HepG2 (cell line): ENCODE data around the gene LITAFD. TPM values are rescaled to one million over a fixed set of nuclear protein-coding genes. Genes with fewer than 3 reads are reported as not detected.

ENCODE experiments used
- ARHGAP35 ChIP-seq: sonication (generic); formaldehyde crosslinking; IDR thresholded peaks from 2 replicates; pipeline ENCODE4 v1.9.0; 2022; ENCODE audit warnings: mild to moderate bottlenecking, inconsistent platforms, moderate library complexity, missing genetic modification reagents, borderline replicate concordance
- ASH2L ChIP-seq: fragments of 300-600, 200-600 bp; sonication (generic); IDR thresholded peaks from 2 replicates; pipeline ENCODE4 v1.7.0; 2017; ENCODE audit warnings: low read depth, mild to moderate bottlenecking, moderate library complexity, mixed read lengths, low read length; ENCODE audit not compliant: insufficient read length
- ATF7-NPFF ChIP-seq: sonication (generic); formaldehyde crosslinking; IDR thresholded peaks from 2 replicates; pipeline ENCODE4 v1.8.1; 2023; ENCODE audit warnings: mild to moderate bottlenecking, low read depth, missing genetic modification reagents, moderate library complexity
- BCL3 ChIP-seq: sonication (generic); formaldehyde crosslinking; IDR thresholded peaks from 2 replicates; pipeline ENCODE4 v1.5.1; 2020; ENCODE audit warnings: mild to moderate bottlenecking, missing genetic modification reagents, moderate library complexity
- FOSL1 ChIP-seq: sonication (generic); formaldehyde crosslinking; IDR thresholded peaks from 2 replicates; pipeline ENCODE4 v1.9.0; 2021; ENCODE audit warnings: missing genetic modification reagents, borderline replicate concordance
- ISX ChIP-seq: sonication (generic); formaldehyde crosslinking; conservative IDR thresholded peaks from 2 replicates; pipeline ENCODE4 v1.5.0; 2020; ENCODE audit warnings: missing genetic modification reagents
- JUNB ChIP-seq: sonication (generic); formaldehyde crosslinking; IDR thresholded peaks from 2 replicates; pipeline ENCODE4 v1.8.0; 2022; ENCODE audit warnings: missing genetic modification reagents, mild to moderate bottlenecking, borderline replicate concordance
- KLF12 ChIP-seq: sonication (generic); formaldehyde crosslinking; IDR thresholded peaks from 2 replicates; pipeline ENCODE4 v1.4.0; 2020; ENCODE audit warnings: missing genetic modification reagents, borderline replicate concordance
- MXI1 ChIP-seq: IDR thresholded peaks from 3 replicates; pipeline ENCODE4 v1.6.1; 2012; ENCODE audit warnings: low read depth, low read length, inconsistent platforms, borderline replicate concordance
- NKX3-1 ChIP-seq: sonication (generic); formaldehyde crosslinking; IDR thresholded peaks from 2 replicates; pipeline ENCODE4 v1.5.0; 2020; ENCODE audit warnings: missing genetic modification reagents
- PRPF4 ChIP-seq: fragments of 200-400 bp; formaldehyde crosslinking; IDR thresholded peaks from 2 replicates; pipeline ENCODE4 v1.6.1; 2016; ENCODE audit warnings: low read length, low read depth; ENCODE audit not compliant: poor library complexity, severe bottlenecking
- RELA ChIP-seq: sonication (generic); formaldehyde crosslinking; IDR thresholded peaks from 2 replicates; pipeline ENCODE4 v1.4.0; 2020; ENCODE audit warnings: missing genetic modification reagents
- RFX3 ChIP-seq: IDR thresholded peaks from 2 replicates; pipeline ENCODE4 v1.6.1; 2016; ENCODE audit warnings: missing biosample characterization, missing genetic modification reagents
- SOX5 ChIP-seq: IDR thresholded peaks from 2 replicates; pipeline ENCODE4 v1.6.1; 2016; ENCODE audit warnings: borderline replicate concordance
- SP2 ChIP-seq: sonication (generic); formaldehyde crosslinking; IDR thresholded peaks from 2 replicates; pipeline ENCODE4 v1.5.1; 2020; ENCODE audit warnings: mild to moderate bottlenecking, missing genetic modification reagents
- STAT5B ChIP-seq: sonication (generic); formaldehyde crosslinking; IDR thresholded peaks from 2 replicates; pipeline ENCODE4 v1.4.0; 2020; ENCODE audit warnings: missing genetic modification reagents
- YEATS2 ChIP-seq: sonication (generic); formaldehyde crosslinking; IDR thresholded peaks from 2 replicates; pipeline ENCODE4 v1.4.0; 2020; ENCODE audit warnings: missing genetic modification reagents, borderline replicate concordance
- ZBTB7A ChIP-seq: sonication (generic); formaldehyde crosslinking; IDR thresholded peaks from 2 replicates; pipeline ENCODE4 v1.8.0; 2022; ENCODE audit warnings: mild to moderate bottlenecking, missing genetic modification reagents
- ZNF136 ChIP-seq: sonication (generic); formaldehyde crosslinking; IDR thresholded peaks from 2 replicates; pipeline ENCODE4 v1.8.1; 2022; ENCODE audit warnings: low read depth, mild to moderate bottlenecking, moderate library complexity, missing genetic modification reagents
- ZNF280D ChIP-seq: sonication (generic); formaldehyde crosslinking; IDR thresholded peaks from 2 replicates; pipeline ENCODE4 v1.5.1; 2020; ENCODE audit warnings: mild to moderate bottlenecking, missing genetic modification reagents
- ZNF761 ChIP-seq: sonication (generic); formaldehyde crosslinking; conservative IDR thresholded peaks from 2 replicates; pipeline ENCODE4 v1.4.0; 2020; ENCODE audit warnings: mild to moderate bottlenecking, missing genetic modification reagents
- ZNF790 ChIP-seq: sonication (generic); formaldehyde crosslinking; IDR thresholded peaks from 2 replicates; pipeline ENCODE4 v1.8.0; 2022; ENCODE audit warnings: missing genetic modification reagents, mild to moderate bottlenecking, borderline replicate concordance
- ZNF839 ChIP-seq: sonication (generic); formaldehyde crosslinking; IDR thresholded peaks from 2 replicates; pipeline ENCODE4 v1.4.0; 2020; ENCODE audit warnings: missing genetic modification reagents, mild to moderate bottlenecking, borderline replicate concordance
- ZNF883 ChIP-seq: sonication (generic); formaldehyde crosslinking; IDR thresholded peaks from 2 replicates; pipeline ENCODE4 v1.5.1; 2020; ENCODE audit warnings: mild to moderate bottlenecking, missing genetic modification reagents; ENCODE audit errors: not compliant biosample characterization
- polyA plus RNA-seq, 8 experiments: library from polyadenylated mRNA; depleted of rRNA in 3 of 8; stranded (reverse) in 7 of 8; unstranded in 1 of 8; fragments of >200 nt; fragmentation: Illumina TruSeq in 4 of 8; extraction: Trizol in 4 of 8; gene quantifications; 2 replicates each; pipeline versions ENCODE4 v1.2.1 to v1.2.3, GENCODE V29; 2011 to 2016; ENCODE audit warnings: low read depth in 4 of 8, missing spikeins in 1 of 8, mixed read lengths in 1 of 8; ENCODE audit not compliant: insufficient read depth in 1 of 8
- total RNA-seq, 5 experiments: library from RNA; depleted of rRNA; stranded (reverse); fragments of >200 nt; fragmentation: Illumina TruSeq; extraction: Trizol; gene quantifications; 2 replicates each; pipeline ENCODE4 v1.2.3, GENCODE V29; 2016; ENCODE audit warnings: low read depth in 1 of 5
- TF ChIP-seq, protein P1 (sequence below): sonication (generic); formaldehyde crosslinking; IDR thresholded peaks from 2 replicates; pipeline ENCODE4 v1.8.1; 2023; ENCODE audit warnings: mild to moderate bottlenecking, missing genetic modification reagents

Gene LITAFD
- total and polyA plus RNA-seq, 2 of the 13 experiments (the other 11 are each of a cell fraction or from before 2014, with no cell fraction given), result not detected

DNA sequence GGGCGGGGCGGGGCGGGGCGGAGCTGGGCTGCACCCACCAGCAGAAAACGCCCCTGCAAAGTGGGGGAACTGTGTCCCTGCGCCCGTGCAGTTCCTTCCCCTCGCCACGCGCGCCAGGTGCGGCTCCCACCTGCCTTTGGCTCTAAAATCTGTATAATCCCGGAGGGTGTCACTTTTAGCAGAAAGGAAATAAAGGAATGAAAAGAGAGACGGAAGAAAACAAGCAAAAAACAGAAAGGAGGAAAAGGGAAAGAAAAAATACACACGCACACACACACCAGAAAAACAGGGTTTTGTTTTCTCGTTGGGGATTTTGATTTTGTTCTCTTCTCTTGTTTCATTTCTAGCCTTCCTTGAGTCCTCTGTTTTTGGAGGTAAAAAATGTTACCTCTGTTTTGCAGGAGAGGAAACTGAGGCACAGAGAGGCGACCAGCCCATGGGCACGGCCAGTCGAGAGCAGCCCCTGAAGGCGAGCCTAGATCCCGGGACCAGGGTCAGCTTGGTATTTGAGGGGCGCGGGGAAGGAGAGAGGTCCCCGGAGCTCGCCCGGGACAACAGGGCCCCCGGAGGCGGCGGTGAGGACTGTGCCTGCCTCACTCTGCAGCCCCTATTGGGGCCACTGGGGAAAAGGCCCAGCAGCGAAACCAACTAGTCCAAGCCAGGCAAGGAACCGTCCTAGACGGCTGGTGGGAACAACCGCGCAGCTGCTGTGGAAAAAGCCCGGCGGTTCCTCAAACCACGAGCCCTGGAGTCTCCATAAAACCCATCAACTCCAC, 12.8 kb upstream of the LITAFD start (continued):
- TF ChIP-seq ISX (CRISPR knock-in tag), result peak; percentile 52; the same call in 1 of the 2 replicates
- no peak for TF ChIP-seq FOSL1 (CRISPR knock-in tag)
- TF ChIP-seq JUNB (CRISPR knock-in tag), result peak; percentile 83
- TF ChIP-seq ZNF839 (CRISPR knock-in tag), result no peak
- TF ChIP-seq ZNF761 (CRISPR knock-in tag), result peak; percentile 48; the same call in 1 of the 2 replicates
- peak; percentile 25; the same call in 1 of the 2 replicates for TF ChIP-seq SP2 (CRISPR knock-in tag)
- no peak for TF ChIP-seq ZNF790
- no peak for TF ChIP-seq ZNF280D
- peak; percentile 4 for TF ChIP-seq ASH2L
- TF ChIP-seq RFX3 (CRISPR knock-in tag), result no peak
- TF ChIP-seq, protein P1, sequence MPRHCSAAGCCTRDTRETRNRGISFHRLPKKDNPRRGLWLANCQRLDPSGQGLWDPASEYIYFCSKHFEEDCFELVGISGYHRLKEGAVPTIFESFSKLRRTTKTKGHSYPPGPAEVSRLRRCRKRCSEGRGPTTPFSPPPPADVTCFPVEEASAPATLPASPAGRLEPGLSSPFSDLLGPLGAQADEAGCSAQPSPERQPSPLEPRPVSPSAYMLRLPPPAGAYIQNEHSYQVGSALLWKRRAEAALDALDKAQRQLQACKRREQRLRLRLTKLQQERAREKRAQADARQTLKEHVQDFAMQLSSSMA (CRISPR knock-in tag), result peak; percentile 83; the same call in 1 of the 2 replicates
- TF ChIP-seq SOX5 (CRISPR knock-in tag), result peak; percentile 66; the same call in 1 of the 2 replicates
- TF ChIP-seq STAT5B (CRISPR knock-in tag), result 0 out of 2 replicates have a peak, but pooled peaks have one; percentile 70
- TF ChIP-seq BCL3 (CRISPR knock-in tag), result 0 out of 2 replicates have a peak, but pooled peaks have one; percentile 51
- TF ChIP-seq KLF12 (CRISPR knock-in tag), result peak; percentile 66
- peak; percentile 21 for TF ChIP-seq ZBTB7A (CRISPR knock-in tag)
- TF ChIP-seq ATF7-NPFF (CRISPR knock-in tag), result no peak
- no peak for TF ChIP-seq NKX3-1
- TF ChIP-seq ARHGAP35, result no peak
- TF ChIP-seq ZNF136, result peak; percentile 77; the same call in 1 of the 2 replicates
- 0 out of 2 replicates have a peak, but pooled peaks have one; percentile 6 for TF ChIP-seq YEATS2 (CRISPR knock-in tag)
- no peak for TF ChIP-seq PRPF4
- no peak for TF ChIP-seq RELA (CRISPR knock-in tag)
- TF ChIP-seq MXI1, result peak; percentile 6; the same call in 1 of the 3 replicates
- TF ChIP-seq ZNF883 (CRISPR knock-in tag), result no peak
